ENCODE data around the gene VTI1A. TPM values are rescaled to one million over a fixed set of nuclear protein-coding genes. Genes with fewer than 3 reads are reported as not detected.

The VTI1A gene
- total and polyA plus RNA-seq, 9 of the 15 experiments (the other 6 are each of a cell fraction or from before 2014, with no cell fraction given), result 9.3 to 21.4 (median 16.0) TPM

DNA sequence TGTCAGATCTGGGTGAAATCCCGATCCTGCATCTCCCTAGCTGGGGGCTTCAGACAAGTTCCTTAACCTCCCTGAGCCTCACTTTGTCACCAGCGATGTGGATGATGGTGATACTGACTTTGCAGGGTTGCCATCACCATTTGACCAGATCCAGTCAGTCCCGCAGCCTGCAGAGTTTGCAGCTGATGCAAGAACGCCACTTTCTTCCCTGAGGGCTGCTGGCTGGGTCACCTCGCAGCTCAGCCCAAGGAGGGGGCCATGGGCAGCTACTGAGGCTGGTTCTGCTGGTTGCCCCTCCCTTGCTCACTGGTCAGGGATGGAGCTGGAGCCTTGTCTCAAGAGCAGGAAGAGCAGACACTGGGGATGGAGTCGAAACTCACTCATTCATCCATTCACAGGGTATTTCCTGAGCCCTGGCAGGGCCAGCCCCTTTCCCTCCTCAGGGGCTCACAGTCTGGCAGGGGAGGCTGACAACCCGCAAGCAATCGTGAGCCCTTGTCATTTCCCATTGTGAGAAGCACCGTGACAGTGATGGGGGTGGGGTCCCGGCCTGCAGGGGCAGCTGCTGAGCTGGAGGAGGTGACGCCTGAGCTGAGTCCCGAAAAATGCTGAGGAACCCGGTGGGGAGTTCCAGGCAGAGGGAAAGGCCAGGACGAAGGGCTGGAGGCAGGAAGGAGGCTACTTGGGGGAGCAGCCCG is 391.9 kb downstream of the VTI1A start (continued):
- TF ChIP-seq, protein P1, sequence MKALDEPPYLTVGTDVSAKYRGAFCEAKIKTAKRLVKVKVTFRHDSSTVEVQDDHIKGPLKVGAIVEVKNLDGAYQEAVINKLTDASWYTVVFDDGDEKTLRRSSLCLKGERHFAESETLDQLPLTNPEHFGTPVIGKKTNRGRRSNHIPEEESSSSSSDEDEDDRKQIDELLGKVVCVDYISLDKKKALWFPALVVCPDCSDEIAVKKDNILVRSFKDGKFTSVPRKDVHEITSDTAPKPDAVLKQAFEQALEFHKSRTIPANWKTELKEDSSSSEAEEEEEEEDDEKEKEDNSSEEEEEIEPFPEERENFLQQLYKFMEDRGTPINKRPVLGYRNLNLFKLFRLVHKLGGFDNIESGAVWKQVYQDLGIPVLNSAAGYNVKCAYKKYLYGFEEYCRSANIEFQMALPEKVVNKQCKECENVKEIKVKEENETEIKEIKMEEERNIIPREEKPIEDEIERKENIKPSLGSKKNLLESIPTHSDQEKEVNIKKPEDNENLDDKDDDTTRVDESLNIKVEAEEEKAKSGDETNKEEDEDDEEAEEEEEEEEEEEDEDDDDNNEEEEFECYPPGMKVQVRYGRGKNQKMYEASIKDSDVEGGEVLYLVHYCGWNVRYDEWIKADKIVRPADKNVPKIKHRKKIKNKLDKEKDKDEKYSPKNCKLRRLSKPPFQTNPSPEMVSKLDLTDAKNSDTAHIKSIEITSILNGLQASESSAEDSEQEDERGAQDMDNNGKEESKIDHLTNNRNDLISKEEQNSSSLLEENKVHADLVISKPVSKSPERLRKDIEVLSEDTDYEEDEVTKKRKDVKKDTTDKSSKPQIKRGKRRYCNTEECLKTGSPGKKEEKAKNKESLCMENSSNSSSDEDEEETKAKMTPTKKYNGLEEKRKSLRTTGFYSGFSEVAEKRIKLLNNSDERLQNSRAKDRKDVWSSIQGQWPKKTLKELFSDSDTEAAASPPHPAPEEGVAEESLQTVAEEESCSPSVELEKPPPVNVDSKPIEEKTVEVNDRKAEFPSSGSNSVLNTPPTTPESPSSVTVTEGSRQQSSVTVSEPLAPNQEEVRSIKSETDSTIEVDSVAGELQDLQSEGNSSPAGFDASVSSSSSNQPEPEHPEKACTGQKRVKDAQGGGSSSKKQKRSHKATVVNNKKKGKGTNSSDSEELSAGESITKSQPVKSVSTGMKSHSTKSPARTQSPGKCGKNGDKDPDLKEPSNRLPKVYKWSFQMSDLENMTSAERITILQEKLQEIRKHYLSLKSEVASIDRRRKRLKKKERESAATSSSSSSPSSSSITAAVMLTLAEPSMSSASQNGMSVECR (CRISPR knock-in tag; IDR thresholded peaks at IDR 0.05), result no peak
- TF ChIP-seq PML (IDR thresholded peaks at IDR 0.05; ENCODE audit: low read length) (no peak), DACH1 (IDR thresholded peaks at IDR 0.05; ENCODE audit: partially characterized antibody) (no peak)
- TF ChIP-seq, protein P2, sequence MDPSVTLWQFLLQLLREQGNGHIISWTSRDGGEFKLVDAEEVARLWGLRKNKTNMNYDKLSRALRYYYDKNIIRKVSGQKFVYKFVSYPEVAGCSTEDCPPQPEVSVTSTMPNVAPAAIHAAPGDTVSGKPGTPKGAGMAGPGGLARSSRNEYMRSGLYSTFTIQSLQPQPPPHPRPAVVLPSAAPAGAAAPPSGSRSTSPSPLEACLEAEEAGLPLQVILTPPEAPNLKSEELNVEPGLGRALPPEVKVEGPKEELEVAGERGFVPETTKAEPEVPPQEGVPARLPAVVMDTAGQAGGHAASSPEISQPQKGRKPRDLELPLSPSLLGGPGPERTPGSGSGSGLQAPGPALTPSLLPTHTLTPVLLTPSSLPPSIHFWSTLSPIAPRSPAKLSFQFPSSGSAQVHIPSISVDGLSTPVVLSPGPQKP (CRISPR knock-in tag; IDR thresholded peaks at IDR 0.05), result no peak

Measured in K562 (cell line).